Esophagus muscularis mucosa (tissue), 4 donors: ENCODE data around the gene CDC42BPA. TPM values are rescaled to one million over a fixed set of nuclear protein-coding genes. Genes with fewer than 3 reads are reported as not detected.
"Not testable (repeated sequence)": the region's sequence is repeated elsewhere in the genome, so short reads cannot be mapped to it uniquely, and the experiment has no call there.

ENCODE experiments used
- DNase-seq: peaks from one replicate; pipeline ENCODE4 v3.0.0-alpha.2; 2017; ENCODE audit errors: extremely low spot score
- H3K27ac ChIP-seq, 4 donors: fragments of 200-600 bp; sonication (generic); replicated peaks in 1 of 4; 1 replicate in 3 of 4; 2 replicates in 1 of 4; pipeline ENCODE4 v1.5.1; 2016 to 2019; ENCODE audit warnings: mild to moderate bottlenecking in 1 of 4
- H3K27me3 ChIP-seq, 4 donors: fragments of 200-600 bp; sonication (generic); one replicate each; pipeline versions ENCODE4 v1.5.1 to v1.6.0; 2016 to 2019
- H3K36me3 ChIP-seq, 4 donors: fragments of 200-600 bp; sonication (generic); one replicate each; pipeline ENCODE4 v1.5.1; 2016 to 2019
- H3K4me1 ChIP-seq, 4 donors: fragments of 200-600 bp; sonication (generic); one replicate each; pipeline ENCODE4 v1.5.1; 2016 to 2019
- H3K4me3 ChIP-seq, 4 donors: fragments of 200-600 bp; sonication (generic); 1 replicate in 2 of 4; 2 replicates in 2 of 4; pipeline ENCODE4 v1.5.1; 2016 to 2019; ENCODE audit warnings: mild to moderate bottlenecking in 4 of 4, moderate library complexity in 1 of 4
- H3K9me3 ChIP-seq, 4 donors: fragments of 200-600 bp; sonication (generic); 1 replicate in 3 of 4; 2 replicates in 1 of 4; pipeline ENCODE4 v1.5.1; 2016 to 2019
- EP300 ChIP-seq: sonication (generic); formaldehyde crosslinking; IDR thresholded peaks from one replicate; pipeline ENCODE4 v1.6.1; 2017; ENCODE audit warnings: antibody characterized with exemption
- POLR2A ChIP-seq: fragments of 450-650 bp; IDR thresholded peaks from one replicate; pipeline ENCODE4 v1.6.1; 2017; ENCODE audit warnings: antibody characterized with exemption, moderate library complexity, mild to moderate bottlenecking, low read depth
- POLR2AphosphoS5 ChIP-seq, 2 donors: sonication (generic); formaldehyde crosslinking; IDR thresholded peaks; one replicate each; pipeline ENCODE4 v1.6.1; 2017; ENCODE audit warnings: antibody characterized with exemption in 2 of 2
- WGBS: methylation state at CpG from one replicate; pipeline ENCODE4 v1.1.5; 2018; 5-methylcytosine and 5-hydroxymethylcytosine counted together
- intact Hi-C: fragments of 100-400 bp; cut with DNase I; formaldehyde crosslinking; loops from one replicate; pipeline ENCODE4 v1.15.1; 2023
- total RNA-seq, 4 donors: library from RNA; depleted of rRNA; stranded (reverse); fragments of >200 nt; gene quantifications; one replicate each; pipeline versions ENCODE4 v1.1.0 to v1.2.1, GENCODE V29; 2016
- TF ChIP-seq, protein P1 (sequence below), 3 experiments: fragments of 200-600 bp in 2 of 3; fragments of 450-650 bp in 1 of 3; sonication (generic) in 2 of 3; IDR thresholded peaks; one replicate each; pipeline ENCODE4 v1.5.1; 2017 to 2019; ENCODE audit warnings: antibody characterized with exemption in 3 of 3, mild to moderate bottlenecking in 2 of 3, moderate library complexity in 1 of 3

The CDC42BPA gene
- total RNA-seq, 4 donors from 2014 or later = 59.5 to 72.2 (median 69.7) TPM

DNA sequence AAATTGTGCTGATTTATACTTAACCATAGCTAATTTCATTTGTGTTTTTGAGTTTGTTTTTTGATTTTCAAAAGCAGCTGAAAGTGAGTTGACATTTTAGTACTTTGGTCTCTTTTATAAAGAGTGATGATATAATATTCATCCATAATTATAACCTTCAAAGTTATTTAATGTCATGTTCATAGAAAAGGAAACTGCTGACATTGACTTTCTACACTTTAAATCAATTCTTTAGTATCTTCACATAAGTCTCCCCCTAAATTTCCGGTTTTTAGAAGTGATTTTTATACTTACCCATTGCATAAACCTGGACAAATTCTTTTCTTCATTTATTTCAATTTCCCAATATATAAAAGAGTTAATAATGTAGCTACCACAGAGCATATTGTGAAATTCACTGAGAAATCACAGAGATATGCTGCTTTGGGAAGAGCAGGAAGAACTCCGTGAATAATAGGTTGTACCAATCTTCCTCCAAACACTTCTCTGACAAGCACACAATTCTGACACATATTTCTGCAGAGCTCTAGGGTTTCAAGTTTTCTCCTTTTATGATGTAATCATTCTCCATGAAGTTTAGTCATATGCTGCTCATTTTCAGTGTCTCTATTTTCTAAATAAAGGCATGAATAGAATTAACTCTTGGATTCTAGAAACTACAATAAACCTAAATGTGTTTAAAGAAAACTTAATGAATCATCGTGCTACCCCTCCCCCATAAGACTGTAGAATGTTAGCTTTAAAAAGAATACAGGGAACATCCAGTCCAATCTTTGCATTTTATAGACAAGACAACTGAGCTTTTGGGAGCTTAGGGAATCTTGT is 25.6 kb upstream of the CDC42BPA start:
- intact Hi-C loops = no loop called here
- Histone ChIP-seq H3K9me3 (peaks cover 0 to 8% (median 2%) of the 10 kb centered on the region in 4 donors), H3K27ac (peak overlapping the region in 1 of 4 donors; percentile 35), H3K27me3 (no peaks in the 10 kb centered on the region), H3K36me3 (no peaks in the 10 kb centered on the region), H3K4me3 (no peak overlapping the region), H3K4me1 (peaks cover 0 to 22% (median 15%) of the 10 kb centered on the region in 4 donors)
- TF ChIP-seq POLR2AphosphoS5 (IDR thresholded peaks at IDR 0.05) (peak in 1 of 2 donors; percentile 42), POLR2A (no peak)
- WGBS = 32% methylated on average over 3 of the region's 3 CpGs
- DNase-seq = no peak

- Histone ChIP-seq H3K36me3 (no peaks in the 10 kb centered on the region), H3K4me3 (no peak overlapping the region), H3K4me1 (peaks cover 0 to 22% (median 15%) of the 10 kb centered on the region in 4 donors), H3K27ac (no peak overlapping the region), H3K27me3 (no peaks in the 10 kb centered on the region), H3K9me3 (peaks cover 0 to 8% (median 2%) of the 10 kb centered on the region in 4 donors)
- intact Hi-C loops = no loop called here
- TF ChIP-seq, protein P1, sequence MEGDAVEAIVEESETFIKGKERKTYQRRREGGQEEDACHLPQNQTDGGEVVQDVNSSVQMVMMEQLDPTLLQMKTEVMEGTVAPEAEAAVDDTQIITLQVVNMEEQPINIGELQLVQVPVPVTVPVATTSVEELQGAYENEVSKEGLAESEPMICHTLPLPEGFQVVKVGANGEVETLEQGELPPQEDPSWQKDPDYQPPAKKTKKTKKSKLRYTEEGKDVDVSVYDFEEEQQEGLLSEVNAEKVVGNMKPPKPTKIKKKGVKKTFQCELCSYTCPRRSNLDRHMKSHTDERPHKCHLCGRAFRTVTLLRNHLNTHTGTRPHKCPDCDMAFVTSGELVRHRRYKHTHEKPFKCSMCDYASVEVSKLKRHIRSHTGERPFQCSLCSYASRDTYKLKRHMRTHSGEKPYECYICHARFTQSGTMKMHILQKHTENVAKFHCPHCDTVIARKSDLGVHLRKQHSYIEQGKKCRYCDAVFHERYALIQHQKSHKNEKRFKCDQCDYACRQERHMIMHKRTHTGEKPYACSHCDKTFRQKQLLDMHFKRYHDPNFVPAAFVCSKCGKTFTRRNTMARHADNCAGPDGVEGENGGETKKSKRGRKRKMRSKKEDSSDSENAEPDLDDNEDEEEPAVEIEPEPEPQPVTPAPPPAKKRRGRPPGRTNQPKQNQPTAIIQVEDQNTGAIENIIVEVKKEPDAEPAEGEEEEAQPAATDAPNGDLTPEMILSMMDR (IDR thresholded peaks at IDR 0.05) = no peak
- TF ChIP-seq POLR2AphosphoS5 (IDR thresholded peaks at IDR 0.05) (no peak), EP300 (no peak), POLR2A (no peak)
- no peak for DNase-seq
These were observed 24.9 kb upstream of the CDC42BPA start for GRCh38 chr1:227343206-227343605.

GRCh38 chr1:227342075-227342829 is 24.0 kb upstream of the CDC42BPA start:
- Histone ChIP-seq H3K4me3 (no peak overlapping the region), H3K9me3 (peaks cover 0 to 8% (median 2%) of the 10 kb centered on the region in 4 donors), H3K27me3 (no peaks in the 10 kb centered on the region), H3K36me3 (no peaks in the 10 kb centered on the region), H3K27ac (no peak overlapping the region), H3K4me1 (peaks cover 0 to 22% (median 15%) of the 10 kb centered on the region in 4 donors)
- TF ChIP-seq POLR2A (no peak), EP300 (no peak), POLR2AphosphoS5 (IDR thresholded peaks at IDR 0.05) (no peak)
- TF ChIP-seq, protein P1 (IDR thresholded peaks at IDR 0.05) = no peak
- intact Hi-C loops = no loop called here
- DNase-seq = no peak
- 98% methylated on average over 3 of the region's 3 CpGs for WGBS

DNA sequence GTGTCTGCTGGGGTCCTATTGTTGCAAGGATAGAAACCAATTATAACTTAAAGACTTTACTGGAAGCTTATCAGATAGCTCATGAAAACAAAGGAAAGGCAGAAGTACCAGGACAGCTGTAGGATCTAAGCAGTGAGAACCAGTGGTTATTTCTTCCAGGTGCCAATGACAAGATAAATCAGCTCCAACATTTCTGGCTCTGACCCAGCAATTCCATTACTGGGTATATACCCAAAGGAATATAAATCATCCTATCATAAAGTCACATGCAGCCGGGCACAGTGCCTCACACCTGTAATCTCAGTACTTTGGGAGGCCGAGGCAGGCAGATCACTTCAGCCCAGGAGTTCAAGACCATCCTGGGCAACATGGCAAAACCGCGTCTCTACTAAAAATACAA is 17.8 kb upstream of the CDC42BPA start:
- H3K27ac ChIP-seq, H3K36me3 ChIP-seq, H3K9me3 ChIP-seq, H3K4me1 ChIP-seq, intact Hi-C loops, H3K27me3 ChIP-seq, H3K4me3 ChIP-seq: not testable (repeated sequence)
- peak; percentile 79 for DNase-seq
- 83% methylated on average over 4 of the region's 4 CpGs for WGBS

GRCh38 chr1:227335242-227336020 is 17.1 kb upstream of the CDC42BPA start:
- H3K9me3 ChIP-seq = peaks cover 0 to 4% (median 0%) of the 10 kb centered on the region in 4 donors
- intact Hi-C loops = no loop called here
- peak; percentile 47 for DNase-seq
- no peak overlapping the region for H3K4me3 ChIP-seq
- no peak overlapping the region for H3K27ac ChIP-seq
- no peaks in the 10 kb centered on the region for H3K36me3 ChIP-seq
- H3K4me1 ChIP-seq = no peaks in the 10 kb centered on the region
- WGBS = 86% methylated on average over 5 of the region's 5 CpGs
- TF ChIP-seq EP300 (no peak), POLR2AphosphoS5 (IDR thresholded peaks at IDR 0.05) (no peak), POLR2A (no peak)
- TF ChIP-seq, protein P1 (IDR thresholded peaks at IDR 0.05) = no peak
- no peaks in the 10 kb centered on the region for H3K27me3 ChIP-seq
